Natural killer cell (primary cell): ENCODE results near the gene FOXRED1. TPM values are rescaled to one million over a fixed set of nuclear protein-coding genes. Genes with fewer than 3 reads are reported as not detected.
A peak's percentile ranks its signal among the peaks of the same experiment; 100 is the strongest.

Source experiments
- ATAC-seq, 3 donors: fragments of 150-1000 bp in 2 of 3; fragments of 200-7000 bp in 1 of 3; cut with Tn5 transposase; 1 replicate in 1 of 3; 2 replicates in 2 of 3; pipeline ENCODE4 v1.10.0; 2021; ENCODE audit warnings: mild to moderate bottlenecking in 2 of 3, moderate library complexity in 2 of 3
- DNase-seq, 2 donors: peaks; one replicate each; pipeline versions ENCODE4 v3.0.0 to v3.0.0-alpha.2; 2013 to 2021; ENCODE audit warnings: mixed read lengths in 1 of 2
- H3K27ac ChIP-seq: one replicate; pipeline ENCODE4 v1.5.1; 2013; ENCODE audit warnings: mild to moderate bottlenecking, low read length
- H3K27me3 ChIP-seq: one replicate; pipeline ENCODE4 v1.6.1; 2013; ENCODE audit warnings: low read length; ENCODE audit not compliant: control insufficient read depth, insufficient read depth
- H3K36me3 ChIP-seq: one replicate; pipeline ENCODE4 v1.6.1; 2013; ENCODE audit warnings: low read length; ENCODE audit not compliant: control insufficient read depth, insufficient read depth
- H3K4me1 ChIP-seq: one replicate; pipeline ENCODE4 v1.6.1; 2013; ENCODE audit warnings: low read length; ENCODE audit not compliant: control insufficient read depth, insufficient read depth
- H3K4me3 ChIP-seq: one replicate; pipeline ENCODE4 v1.5.1; 2013; ENCODE audit warnings: low read length
- H3K9me3 ChIP-seq: one replicate; pipeline ENCODE4 v1.6.1; 2013; ENCODE audit warnings: low read length; ENCODE audit not compliant: control insufficient read depth, insufficient read depth
- H3K27ac Mint-ChIP-seq, 2 donors: one replicate each; pipeline ENCODE4 v1.8.0; 2022; ENCODE audit warnings: mild to moderate bottlenecking in 2 of 2, mixed read lengths in 2 of 2, moderate library complexity in 1 of 2
- H3K27me3 Mint-ChIP-seq, 2 donors: one replicate each; pipeline ENCODE4 v1.8.0; 2022; ENCODE audit warnings: low read depth in 2 of 2, mixed read lengths in 2 of 2
- H3K36me3 Mint-ChIP-seq: one replicate; pipeline ENCODE4 v1.8.0; 2022; ENCODE audit warnings: mixed read lengths
- H3K4me1 Mint-ChIP-seq, 2 donors: one replicate each; pipeline ENCODE4 v1.8.0; 2022; ENCODE audit warnings: mixed read lengths in 2 of 2
- H3K4me3 Mint-ChIP-seq: one replicate; pipeline ENCODE4 v1.8.0; 2022; ENCODE audit warnings: mild to moderate bottlenecking, moderate library complexity, mixed read lengths
- H3K9me3 Mint-ChIP-seq, 2 donors: one replicate each; pipeline ENCODE4 v1.8.0; 2022; ENCODE audit warnings: mixed read lengths in 2 of 2
- CTCF ChIP-seq: fragments of 200-600 bp; IDR thresholded peaks from one replicate; pipeline ENCODE4 v1.8.0; 2022; ENCODE audit warnings: antibody characterized with exemption
- WGBS: methylation state at CpG from one replicate; pipeline ENCODE4 v1.1.7; 2013; ENCODE audit warnings: missing lambda C conversion rate; ENCODE audit not compliant: insufficient coverage; 5-methylcytosine and 5-hydroxymethylcytosine counted together
- intact Hi-C: fragments of 100-400 bp; cut with micrococcal nuclease; formaldehyde crosslinking; loops from one replicate; pipeline ENCODE4 v1.14.2; 2022
- total RNA-seq, 4 donors: library from RNA; stranded (reverse); fragments of 120-200 nt in 1 of 4; gene quantifications; one replicate each; pipeline versions ENCODE4 v1.2.3 to v1.2.4, GENCODE V29; 2013 to 2022

Gene FOXRED1
- total RNA-seq, 3 donors from 2014 or later (not counting 1 experiment from before 2014, with no cell fraction given): 31.1 to 37.9 (median 31.3) TPM

GRCh38 chr11:126281666-126282175 is 12.8 kb downstream of the FOXRED1 start:
- H3K27me3 Mint-ChIP-seq: no peaks in the 10 kb centered on the region
- Histone ChIP-seq H3K9me3 (no peaks in the 10 kb centered on the region), H3K4me3 (no peak overlapping the region), H3K36me3 (peaks cover 4% of the 10 kb centered on the region), H3K27me3 (no peaks in the 10 kb centered on the region), H3K27ac (no peak overlapping the region), H3K4me1 (peaks cover 37% of the 10 kb centered on the region)
- H3K9me3 Mint-ChIP-seq: no peaks in the 10 kb centered on the region
- H3K4me1 Mint-ChIP-seq: peaks cover 20 to 39% of the 10 kb centered on the region in 2 donors
- TF ChIP-seq CTCF: no peak
- no peaks in the 10 kb centered on the region for H3K36me3 Mint-ChIP-seq
- intact Hi-C loops: loop anchor here (2.0 kb wide), 1 partner anchor 13 kb away; the partner anchor contains the start of genes FOXRED1 and SRPRA
- H3K4me3 Mint-ChIP-seq: peak overlapping the region; percentile 97
- no peak for ATAC-seq
- H3K27ac Mint-ChIP-seq: peak overlapping the region; percentile 95 to 96
- no peak for DNase-seq
- 97% methylated on average over 9 of the region's 10 CpGs for WGBS

- Mint-ChIP-seq H3K36me3 (no peaks in the 10 kb centered on the region), H3K4me3 (peak overlapping the region; percentile 97), H3K9me3 (no peaks in the 10 kb centered on the region), H3K27ac (peak overlapping the region; percentile 95 to 96), H3K4me1 (peaks cover 24 to 39% of the 10 kb centered on the region in 2 donors), H3K27me3 (no peaks in the 10 kb centered on the region)
- H3K9me3 ChIP-seq: no peaks in the 10 kb centered on the region
- 5% methylated on average over 14 of the region's 15 CpGs for WGBS
- peak overlapping the region; percentile 81 for H3K27ac ChIP-seq
- DNase-seq (peak in 1 of 2 donors; percentile 69), ATAC-seq (peak; percentile 32 to 59 (median 42))
- H3K36me3 ChIP-seq: peaks cover 3% of the 10 kb centered on the region
- TF ChIP-seq CTCF: no peak
- H3K27me3 ChIP-seq: no peaks in the 10 kb centered on the region
- peaks cover 37% of the 10 kb centered on the region for H3K4me1 ChIP-seq
- intact Hi-C loops: loop anchor here (2.0 kb wide), 1 partner anchor 14 kb away; the partner anchor contains the start of genes FOXRED1 and SRPRA
- H3K4me3 ChIP-seq: peak overlapping the region; percentile 64
Measured at GRCh38 chr11:126282361-126282735, 13.4 kb downstream of the FOXRED1 start.

- Mint-ChIP-seq H3K4me1 (peaks cover 24 to 39% of the 10 kb centered on the region in 2 donors), H3K27ac (peak within 1 kb of the TSS; percentile 95 to 96), H3K36me3 (no peaks in the 10 kb centered on the region), H3K9me3 (no peaks in the 10 kb centered on the region), H3K4me3 (peak within 1 kb of the TSS; percentile 99), H3K27me3 (no peaks in the 10 kb centered on the region)
- Histone ChIP-seq H3K36me3 (no peaks in the 10 kb centered on the region), H3K27ac (peak within 1 kb of the TSS; percentile 90), H3K4me3 (peak within 1 kb of the TSS; percentile 89), H3K27me3 (no peaks in the 10 kb centered on the region), H3K4me1 (peaks cover 37% of the 10 kb centered on the region), H3K9me3 (no peaks in the 10 kb centered on the region)
- peak; percentile 80 to 82 (median 81) for ATAC-seq
- intact Hi-C loops: loop anchor here (2.0 kb wide), 1 partner anchor 14 kb away; the partner anchor contains the start of genes FOXRED1 and SRPRA
- TF ChIP-seq CTCF: no peak
- WGBS: under 1% methylated on average over 82 of the region's 82 CpGs
- peak; percentile 53 to 81 for DNase-seq
Measured at GRCh38 chr11:126282736-126283591, 14.0 kb downstream of the FOXRED1 start, which contains the start of gene TIRAP. Gene TIRAP (plus strand): TSS chr11:126283093. CDS start chr11:126290895, 7,802 bp downstream.
